SK-N-SH (cell line): ENCODE data around the gene IER3IP1. TPM values are rescaled to one million over a fixed set of nuclear protein-coding genes. Genes with fewer than 3 reads are reported as not detected.

Source experiments
- CTCF ChIA-PET: fragments of 300-600, 350-600 bp; formaldehyde crosslinking; extraction: SDS; loops from one replicate; lab custom pipeline; 2021; lab: Yijun Ruan, JAX
- POLR2A ChIA-PET: fragments of 350-600 bp; sonication (Branson Sonifier 250); formaldehyde crosslinking; extraction: SDS; loops from one replicate; lab custom pipeline; 2020; ENCODE audit warnings: antibody characterized with exemption, inconsistent platforms; lab: Yijun Ruan, JAX
- DNase-seq: peaks from one replicate; pipeline ENCODE4 v3.0.0; 2012
- H2AFZ ChIP-seq: fragments of 200-600 bp; sonication (generic); 2 replicates; pipeline ENCODE4 v1.8.1; 2016; ENCODE audit warnings: antibody characterized with exemption, mild to moderate bottlenecking, low read depth
- H3F3A ChIP-seq: fragments of 200-600 bp; sonication (generic); replicated peaks from 2 replicates; pipeline ENCODE3; 2016; ENCODE audit warnings: antibody characterized with exemption, mild to moderate bottlenecking; ENCODE audit not compliant: insufficient read depth
- H3K27ac ChIP-seq, 2 experiments: fragments of 200-500 bp in 1 of 2; fragments of 200-600 bp in 1 of 2; sonication (Bioruptor generic) in 1 of 2; sonication (generic), shearing (Covaris generic) in 1 of 2; 2 replicates each; pipeline versions ENCODE4 v1.5.1 to v1.6.1; 2014 to 2016; ENCODE audit warnings: low read depth in 2 of 2, inconsistent platforms in 1 of 2, low read length in 1 of 2, mild to moderate bottlenecking in 1 of 2, mixed read lengths in 1 of 2
- H3K27me3 ChIP-seq: fragments of 200-600 bp; sonication (generic), shearing (Covaris generic); 2 replicates; pipeline ENCODE4 v1.6.1; 2016; ENCODE audit warnings: mixed run types; ENCODE audit not compliant: insufficient read depth
- H3K36me3 ChIP-seq, 2 experiments: fragments of 200-500 bp in 1 of 2; fragments of 200-600 bp in 1 of 2; sonication (Bioruptor generic) in 1 of 2; sonication (generic) in 1 of 2; replicated peaks in 1 of 2; 2 replicates each; pipeline versions ENCODE3 to v1.5.1; 2014 to 2016; ENCODE audit warnings: low read length in 1 of 2, mild to moderate bottlenecking in 1 of 2; ENCODE audit not compliant: insufficient read depth in 2 of 2, control insufficient read depth in 1 of 2
- H3K4me1 ChIP-seq, 2 experiments: fragments of 200-500 bp in 1 of 2; fragments of 200-600 bp in 1 of 2; sonication (Bioruptor generic) in 1 of 2; sonication (generic), shearing (Covaris generic) in 1 of 2; 2 replicates each; pipeline versions ENCODE4 v1.5.1 to v1.6.1; 2014 to 2016; ENCODE audit warnings: low read depth in 1 of 2, low read length in 1 of 2, mixed run types in 1 of 2; ENCODE audit not compliant: insufficient read depth in 2 of 2, control insufficient read depth in 1 of 2
- H3K4me2 ChIP-seq: fragments of 200-600 bp; sonication (generic), shearing (Covaris generic); 2 replicates; pipeline ENCODE4 v1.6.1; 2017; ENCODE audit warnings: mixed run types
- H3K4me3 ChIP-seq, 2 experiments: fragments of 200-500 bp in 1 of 2; fragments of 200-600 bp in 1 of 2; sonication (Bioruptor generic) in 1 of 2; sonication (generic), shearing (Covaris generic) in 1 of 2; 2 replicates each; pipeline versions ENCODE4 v1.5.1 to v1.8.1; 2014 to 2016; ENCODE audit warnings: low read depth in 2 of 2, inconsistent platforms in 1 of 2, low read length in 1 of 2, mild to moderate bottlenecking in 1 of 2, mixed read lengths in 1 of 2, moderate library complexity in 1 of 2
- H3K79me2 ChIP-seq: fragments of 200-600 bp; sonication (generic); 2 replicates; pipeline ENCODE4 v1.8.1; 2017; ENCODE audit warnings: mild to moderate bottlenecking; ENCODE audit not compliant: insufficient read depth
- H3K9ac ChIP-seq: fragments of 200-600 bp; sonication (generic); 2 replicates; pipeline ENCODE4 v1.6.1; 2017; ENCODE audit warnings: mixed run types
- H3K9me2 ChIP-seq: fragments of 200-600 bp; sonication (generic); 2 replicates; pipeline ENCODE4 v1.6.1; 2017; ENCODE audit warnings: mixed run types
- H3K9me3 ChIP-seq: fragments of 200-600 bp; sonication (generic); 2 replicates; pipeline ENCODE4 v1.6.1; 2017; ENCODE audit warnings: mixed run types, mild to moderate bottlenecking, moderate library complexity
- H4K20me1 ChIP-seq: fragments of 200-600 bp; sonication (generic); 2 replicates; pipeline ENCODE4 v1.6.1; 2017; ENCODE audit warnings: mild to moderate bottlenecking, mixed run types; ENCODE audit not compliant: insufficient read depth
- CHD2 ChIP-seq: fragments of 150-350 bp; IDR thresholded peaks from 2 replicates; pipeline ENCODE4 v1.6.1; 2018; ENCODE audit warnings: low read length; ENCODE audit not compliant: partially characterized antibody
- CTCF ChIP-seq: fragments of 200-600 bp; sonication (generic); IDR thresholded peaks from 2 replicates; pipeline ENCODE4 v1.6.1; 2017; ENCODE audit warnings: antibody characterized with exemption, mild to moderate bottlenecking, moderate library complexity
- ELF1 ChIP-seq: IDR thresholded peaks from 2 replicates; pipeline ENCODE4 v1.4.0; 2012
- EP300 ChIP-seq, 2 experiments: IDR thresholded peaks; 2 replicates each; pipeline versions ENCODE4 v1.4.0 to v1.6.1; 2012; ENCODE audit warnings: borderline replicate concordance in 1 of 2, low read depth in 1 of 2, low read length in 1 of 2
- EZH2phosphoT487 ChIP-seq: fragments of 200-600 bp; sonication (generic); IDR thresholded peaks from 2 replicates; pipeline ENCODE4 v1.6.1; 2017; ENCODE audit warnings: low read depth, mixed run types, mild to moderate bottlenecking, antibody characterized with exemption, moderate library complexity, borderline replicate concordance
- FOXJ3 ChIP-seq: sonication (generic); formaldehyde crosslinking; IDR thresholded peaks from 2 replicates; pipeline ENCODE4 v1.5.1; 2020; ENCODE audit warnings: mild to moderate bottlenecking, missing genetic modification reagents
- FOXM1 ChIP-seq: IDR thresholded peaks from 2 replicates; pipeline ENCODE4 v1.4.0; 2012; ENCODE audit warnings: low read depth, mild to moderate bottlenecking
- GABPA ChIP-seq: IDR thresholded peaks from 2 replicates; pipeline ENCODE4 v1.4.0; 2012; ENCODE audit warnings: low read depth, mild to moderate bottlenecking
- GATA2 ChIP-seq: sonication (generic); formaldehyde crosslinking; IDR thresholded peaks from 2 replicates; pipeline ENCODE4 v1.5.0; 2020; ENCODE audit warnings: mild to moderate bottlenecking, missing genetic modification reagents
- IRF3 ChIP-seq: fragments of 150-350 bp; IDR thresholded peaks from 2 replicates; pipeline ENCODE4 v1.6.1; 2016; ENCODE audit warnings: mild to moderate bottlenecking, low read depth, low read length
- MEF2A ChIP-seq: IDR thresholded peaks from 2 replicates; pipeline ENCODE4 v1.4.0; 2012; ENCODE audit warnings: low read depth, borderline replicate concordance
- MXI1 ChIP-seq: IDR thresholded peaks from 2 replicates; pipeline ENCODE4 v1.6.1; 2012; ENCODE audit warnings: mild to moderate bottlenecking, low read depth, low read length, improper control_type of control experiment
- NRF1 ChIP-seq: IDR thresholded peaks from 2 replicates; pipeline ENCODE4 v1.6.1; 2012; ENCODE audit warnings: low read depth, mild to moderate bottlenecking, low read length
- PBX3 ChIP-seq: IDR thresholded peaks from 2 replicates; pipeline ENCODE4; 2012
- POLR2AphosphoS5 ChIP-seq: IDR thresholded peaks from 2 replicates; pipeline ENCODE4 v1.6.1; 2012; ENCODE audit warnings: low read depth, low read length
- RCOR1 ChIP-seq: fragments of 150-350 bp; IDR thresholded peaks from 2 replicates; pipeline ENCODE4 v1.6.1; 2017; ENCODE audit warnings: antibody characterized with exemption, low read length
- RXRA ChIP-seq: IDR thresholded peaks from 2 replicates; pipeline ENCODE4 v1.4.0; 2012; ENCODE audit warnings: low read depth, mild to moderate bottlenecking, borderline replicate concordance
- TAF1 ChIP-seq: IDR thresholded peaks from 2 replicates; pipeline ENCODE4 v1.6.1; 2012; ENCODE audit warnings: low read depth, mild to moderate bottlenecking, low read length, moderate library complexity, borderline replicate concordance
- TCF12 ChIP-seq: IDR thresholded peaks from 2 replicates; pipeline ENCODE4 v1.4.0; 2012
- TEAD4 ChIP-seq: IDR thresholded peaks from 2 replicates; pipeline ENCODE4 v1.4.0; 2012; ENCODE audit warnings: mild to moderate bottlenecking, borderline replicate concordance; ENCODE audit not compliant: insufficient read depth
- USF1 ChIP-seq: IDR thresholded peaks from 2 replicates; pipeline ENCODE4 v1.4.0; 2012; ENCODE audit warnings: low read depth, borderline replicate concordance
- USF2 ChIP-seq: fragments of 150-350 bp; IDR thresholded peaks from 2 replicates; pipeline ENCODE4 v1.6.1; 2017; ENCODE audit warnings: antibody characterized with exemption, low read length, low read depth, borderline replicate concordance
- YY1 ChIP-seq: IDR thresholded peaks from 2 replicates; pipeline ENCODE4 v1.4.0; 2012; ENCODE audit warnings: low read depth, mild to moderate bottlenecking
- WGBS: methylation state at CpG from one replicate; pipeline ENCODE4 v1.1.6; 2017; ENCODE audit warnings: low lambda C conversion rate; 5-methylcytosine and 5-hydroxymethylcytosine counted together
- polyA plus RNA-seq, 3 experiments: library from polyadenylated mRNA; depleted of rRNA; stranded (reverse); fragments of >200 nt; gene quantifications; 2 replicates each; pipeline ENCODE4 v1.2.3, GENCODE V29; 2012

IER3IP1 gene
- polyA plus RNA-seq, 1 of the 3 experiments (the other 2 are of a cell fraction) = 13.7 TPM

- DNase-seq = peak; percentile 93
- ChIA-PET CTCF (interaction anchor here (0.6 to 2.3 kb wide), 11 partner anchors 12 to 977 kb away, joined by 3 to 15 read pairs (median 3); a partner anchor contains a TSS), POLR2A (interaction anchor here (0.7 to 2.3 kb wide), 12 partner anchors 10 to 86 kb away, joined by 3 to 10 read pairs (median 4); partner anchors contain the start of gene IER3IP1)
- H3K9ac ChIP-seq = peak within 1 kb of the TSS; percentile 86
- peak within 1 kb of the TSS; percentile 91 to 98 for H3K27ac ChIP-seq
- no peaks in the 10 kb centered on the region for H3K27me3 ChIP-seq
- H3K4me3 ChIP-seq = peak within 1 kb of the TSS; percentile 85 to 93
- WGBS = 1% methylated on average over 10 of the region's 70 CpGs
- H3K4me1 ChIP-seq = peaks cover 0 to 18% of the 10 kb centered on the region in 2 experiments; a peak in 2 of 4 replicates
- no peaks in the 10 kb centered on the region for H3K9me3 ChIP-seq
- peak within 1 kb of the TSS; percentile 96 for H3K4me2 ChIP-seq
- no peaks in the 10 kb centered on the region for H3F3A ChIP-seq
- no peaks in the 10 kb centered on the region for H3K9me2 ChIP-seq
- H3K79me2 ChIP-seq = peaks cover 48% of the 10 kb centered on the region
- peaks cover 1% of the 10 kb centered on the region for H4K20me1 ChIP-seq
- peak within 1 kb of the TSS; percentile 97 for H2AFZ ChIP-seq
- H3K36me3 ChIP-seq = peaks cover 24 to 27% of the 10 kb centered on the region in 2 experiments
- TF ChIP-seq CTCF = no peak
- TF ChIP-seq IRF3 = no peak
- peak; percentile 85 for TF ChIP-seq TAF1
- peak; percentile 93 for TF ChIP-seq NRF1
- no peak for TF ChIP-seq RXRA
- TF ChIP-seq MEF2A = no peak
- peak; percentile 95 for TF ChIP-seq POLR2AphosphoS5
- TF ChIP-seq USF1 = no peak
- no peak for TF ChIP-seq EZH2phosphoT487
- TF ChIP-seq TCF12 = no peak
- TF ChIP-seq GATA2 (CRISPR knock-in tag) = no peak
- no peak for TF ChIP-seq FOXJ3 (CRISPR knock-in tag)
- no peak for TF ChIP-seq FOXM1
- no peak for TF ChIP-seq EP300 (IDR thresholded peaks at IDR 0.05; ENCODE audit: borderline replicate concordance in 1 of 2, low read depth in 1 of 2, low read length in 1 of 2)
- TF ChIP-seq YY1 = peak; percentile 54; the same call in 1 of the 2 replicates
- TF ChIP-seq GABPA = peak; percentile 91
- peak; percentile 71 for TF ChIP-seq ELF1
- TF ChIP-seq PBX3 = peak; percentile 66
- peak; percentile 25 for TF ChIP-seq CHD2
- no peak for TF ChIP-seq TEAD4
- peak; percentile 69; the same call in 1 of the 2 replicates for TF ChIP-seq MXI1
- no peak for TF ChIP-seq RCOR1
- no peak for TF ChIP-seq USF2
These were observed 25.9 kb downstream of the IER3IP1 start, which contains the start of gene HDHD2 for GRCh38 chr18:47150029-47150823. TSS of gene HDHD2 (minus strand) at chr18:47150500. CDS start at chr18:47136439, 14,061 bp downstream.
